GM21528 (cell line): Measurements from ENCODE around the gene KCNIP1.

Experiments used
- ATAC-seq: cut with Tn5 transposase; IDR thresholded peaks from one replicate; pipeline ENCODE4 v1.9.1; 2021; ENCODE audit warnings: mild to moderate bottlenecking, moderate library complexity; ENCODE audit not compliant: unreplicated experiment, low FRiP score

KCNIP1 gene

DNA sequence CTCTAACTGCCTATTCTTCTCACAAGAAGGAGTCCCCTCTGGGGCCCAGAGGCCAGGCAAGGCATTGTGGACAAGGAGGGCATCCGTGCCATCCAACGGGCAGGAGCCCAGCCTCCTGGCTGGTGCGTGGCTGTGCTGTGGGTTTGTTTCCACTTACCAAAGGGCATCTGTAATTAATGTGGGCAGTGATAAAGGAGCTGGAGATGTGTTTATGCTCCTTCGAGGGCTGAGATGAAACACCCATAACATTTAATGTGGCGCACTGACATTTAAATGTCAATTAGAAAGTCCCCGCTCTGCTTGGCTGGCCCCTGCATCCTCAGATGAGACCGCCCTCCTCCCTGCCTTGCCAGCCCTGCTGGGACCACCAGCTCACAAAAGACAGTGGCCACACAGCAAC is 57.1 kb downstream of the KCNIP1 start:
- no peak for ATAC-seq

DNA sequence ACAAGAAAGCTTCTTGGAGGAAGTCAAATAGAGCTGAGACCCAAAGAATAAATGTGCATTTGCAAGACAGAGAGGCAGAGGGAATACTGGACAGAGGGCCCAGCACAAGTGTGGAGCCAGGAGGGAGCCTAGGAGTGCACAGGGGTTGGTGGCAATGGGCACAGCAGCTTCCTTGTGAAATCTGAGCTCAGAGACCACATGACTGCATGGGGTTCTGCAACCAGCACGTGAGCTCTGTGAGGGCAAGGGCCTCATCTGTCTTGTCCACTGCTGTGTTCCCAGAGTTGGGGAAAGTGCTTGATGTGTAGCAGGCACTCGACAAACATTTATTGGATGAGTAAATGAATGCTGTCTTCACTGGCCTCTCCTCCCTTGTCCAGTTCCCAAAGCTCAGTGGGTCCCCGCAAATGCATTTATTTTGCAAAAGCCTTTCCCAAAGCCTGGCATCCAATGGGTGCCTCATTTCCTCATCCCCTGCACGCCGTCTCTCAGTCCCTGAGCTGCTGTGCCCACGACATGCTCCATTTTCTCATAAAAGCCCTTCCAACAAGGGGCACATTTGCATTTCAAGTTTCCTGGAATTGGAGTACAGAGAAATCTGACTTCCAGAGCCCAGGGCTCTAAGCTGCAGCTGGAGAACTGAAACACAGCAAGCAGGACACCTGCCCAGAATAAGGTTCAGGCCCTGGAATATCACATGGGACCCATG is 58.5 kb downstream of the KCNIP1 start:
- no peak for ATAC-seq

DNA sequence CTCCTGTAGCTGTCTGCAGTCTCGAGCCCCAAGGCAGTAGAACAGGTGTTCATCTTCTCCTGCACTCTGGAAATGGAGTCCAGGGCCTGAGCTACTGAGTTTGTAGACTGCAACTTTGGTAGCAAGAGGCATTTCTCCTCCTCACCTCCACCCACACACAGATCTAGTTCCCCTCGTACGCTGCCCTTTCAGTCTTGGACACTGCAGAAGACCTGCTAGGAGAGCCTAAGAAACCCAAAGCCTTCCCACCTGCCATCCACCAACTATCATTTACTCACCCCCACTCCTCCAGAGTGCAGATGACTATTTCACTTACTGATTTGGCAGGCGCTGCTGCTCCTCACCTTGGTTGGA is 59.0 kb downstream of the KCNIP1 start:
- no peak for ATAC-seq

DNA sequence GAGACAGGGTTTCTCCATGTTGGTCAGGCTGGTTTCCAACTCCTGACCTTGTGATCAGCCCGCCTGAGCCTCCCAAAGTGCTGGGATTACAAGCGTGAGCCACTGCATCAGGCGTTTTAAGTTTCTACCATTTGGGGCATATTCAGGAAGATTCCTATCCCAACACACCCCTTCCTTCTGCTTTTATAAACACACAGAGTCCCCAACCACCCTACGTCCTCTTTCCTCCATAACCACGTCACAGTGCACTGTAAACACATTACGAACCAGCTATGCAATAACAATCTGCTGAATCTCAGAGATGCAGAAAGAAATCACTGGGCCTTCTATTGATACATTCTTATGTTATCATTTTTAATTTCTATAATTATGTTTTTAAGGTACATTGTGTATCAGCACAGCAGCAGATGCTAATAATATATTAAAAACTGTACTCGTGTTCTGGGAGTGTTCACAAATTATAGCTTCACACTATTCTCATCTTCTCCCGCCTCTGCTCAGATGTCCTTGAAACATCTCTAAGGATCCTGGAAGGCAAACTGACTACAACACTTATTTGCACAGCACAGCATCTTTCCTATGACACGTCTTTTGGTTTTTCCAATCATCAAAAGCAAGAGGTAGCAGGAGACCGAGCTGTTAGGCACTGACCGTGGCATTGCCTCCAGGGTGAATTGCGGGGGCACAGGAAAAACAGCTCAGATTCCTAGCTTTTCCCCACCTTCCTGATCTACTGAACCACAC is 60.2 kb downstream of the KCNIP1 start:
- no peak for ATAC-seq

DNA sequence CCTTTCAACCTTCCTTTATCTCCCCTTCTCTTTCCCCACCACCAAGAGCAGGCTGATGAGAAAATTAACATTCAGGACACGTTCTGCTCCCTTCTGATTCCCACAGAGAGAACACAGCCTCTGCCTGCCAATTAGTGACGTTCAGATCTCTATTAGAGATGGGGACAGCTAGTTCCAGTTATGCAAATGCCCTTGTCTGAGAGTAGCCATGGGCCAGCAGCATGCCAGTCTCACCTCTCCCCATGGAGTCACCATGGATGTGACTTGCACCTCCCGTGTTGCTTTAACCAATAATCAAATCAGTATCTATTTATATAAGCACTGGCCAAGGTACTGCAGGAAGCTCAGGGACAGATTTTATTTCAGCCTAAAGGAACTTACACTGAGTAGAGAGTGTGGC is 61.3 kb downstream of the KCNIP1 start:
- no peak for ATAC-seq

DNA sequence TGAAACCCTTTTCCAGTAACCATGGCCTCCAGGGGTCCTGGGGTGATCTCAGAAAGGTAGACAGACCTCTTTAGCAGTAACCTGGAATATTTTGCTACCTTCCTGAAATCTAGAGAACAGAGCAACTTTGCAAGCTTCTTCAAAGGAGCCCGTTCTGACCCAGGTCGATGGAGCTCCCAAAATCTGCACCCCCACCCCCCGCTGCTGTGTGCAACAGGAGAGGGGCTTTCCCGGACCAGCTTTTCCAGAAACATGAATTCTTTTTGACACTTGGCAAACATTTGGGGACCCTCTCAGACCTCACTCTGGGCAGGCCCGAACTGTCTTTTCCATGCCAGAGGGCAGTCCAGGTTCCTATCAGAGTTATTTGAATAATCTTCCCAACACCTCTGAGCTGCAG is 65.3 kb downstream of the KCNIP1 start:
- ATAC-seq: no peak

DNA sequence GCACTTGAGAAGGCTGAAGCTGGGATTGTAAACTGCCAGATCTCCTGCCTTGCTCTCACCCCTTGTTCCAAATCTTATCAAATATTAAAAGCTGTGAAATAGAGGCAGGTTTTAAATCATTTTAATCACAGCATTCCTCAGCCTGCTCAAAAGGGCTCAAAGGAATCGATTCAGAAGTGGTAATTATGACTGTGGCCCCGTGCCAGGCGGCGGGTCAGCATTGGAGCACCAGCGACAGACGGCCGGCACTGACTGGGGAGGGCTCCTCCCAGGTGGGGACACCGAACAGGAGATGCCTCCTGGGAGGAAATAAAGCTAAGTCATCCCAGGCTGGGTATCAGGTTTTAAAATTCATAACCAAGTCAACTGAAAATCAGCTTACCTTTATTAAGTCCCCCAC is 66.7 kb downstream of the KCNIP1 start:
- ATAC-seq: no peak

DNA sequence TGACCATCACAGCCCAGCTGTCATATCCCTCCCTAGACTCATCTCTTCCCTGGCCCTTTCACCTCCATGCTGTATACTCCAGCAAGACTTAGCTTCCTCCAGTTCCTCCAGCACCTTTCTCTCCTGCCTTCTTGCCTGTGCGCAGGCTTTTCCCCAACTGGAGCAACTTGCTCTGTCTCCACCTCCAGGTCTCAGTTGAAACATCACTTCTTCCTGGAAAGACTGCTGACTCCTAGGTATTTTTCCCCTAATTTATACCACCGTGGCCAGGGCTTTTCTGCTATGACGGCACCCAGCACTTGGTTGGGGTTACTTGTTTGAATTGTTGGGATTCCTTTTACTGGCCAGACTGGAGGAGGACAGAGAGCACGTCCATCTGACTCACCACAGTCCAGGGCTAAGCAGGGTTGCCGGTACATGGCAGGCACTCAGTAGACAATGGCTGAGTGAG is 67.5 kb downstream of the KCNIP1 start:
- no peak for ATAC-seq

DNA sequence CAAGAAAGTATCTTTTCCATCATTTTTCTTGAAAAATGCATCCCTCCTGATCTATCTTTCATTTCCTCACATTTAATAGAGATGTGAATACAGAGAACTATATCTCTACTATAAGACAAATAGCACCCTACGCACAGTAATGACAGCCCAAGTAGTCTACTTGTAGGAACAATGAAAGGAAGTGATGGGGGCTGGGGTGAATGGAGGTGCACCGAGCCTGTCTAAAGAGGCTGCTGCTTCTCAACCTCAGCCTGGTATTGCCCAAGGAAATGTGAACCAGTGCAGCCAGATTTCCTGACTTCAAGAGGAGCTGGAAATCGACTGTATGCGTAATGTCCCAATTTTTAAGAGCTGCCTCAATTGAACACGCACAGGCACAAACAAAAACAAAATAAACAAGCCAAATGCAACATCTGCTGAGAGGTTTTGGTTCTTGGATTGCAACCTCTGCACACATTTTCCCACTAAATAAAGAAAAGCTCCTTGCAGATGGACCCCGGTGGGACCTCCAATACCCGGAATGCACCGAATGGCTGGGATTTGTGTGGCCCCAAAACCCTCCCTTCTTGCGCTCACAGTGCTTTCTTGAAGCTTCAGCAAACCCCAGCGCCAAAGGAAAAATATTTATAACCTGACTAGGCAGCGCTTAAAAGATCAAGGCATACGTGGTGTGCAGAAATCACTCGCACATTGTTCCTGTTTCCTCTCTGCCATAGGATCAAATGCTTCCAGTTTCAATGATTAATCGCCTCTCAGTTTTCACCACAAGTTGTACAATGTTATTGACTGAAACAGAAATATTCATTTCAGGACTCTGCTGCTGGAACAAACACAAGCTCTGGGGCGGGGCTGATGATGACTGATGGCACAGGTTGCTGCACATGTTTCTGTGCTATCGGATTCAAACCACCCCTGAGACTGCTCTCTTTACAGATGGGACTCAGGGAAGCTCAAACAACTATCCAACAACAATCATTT is 68.3 kb downstream of the KCNIP1 start:
- ATAC-seq: peak; percentile 81

DNA sequence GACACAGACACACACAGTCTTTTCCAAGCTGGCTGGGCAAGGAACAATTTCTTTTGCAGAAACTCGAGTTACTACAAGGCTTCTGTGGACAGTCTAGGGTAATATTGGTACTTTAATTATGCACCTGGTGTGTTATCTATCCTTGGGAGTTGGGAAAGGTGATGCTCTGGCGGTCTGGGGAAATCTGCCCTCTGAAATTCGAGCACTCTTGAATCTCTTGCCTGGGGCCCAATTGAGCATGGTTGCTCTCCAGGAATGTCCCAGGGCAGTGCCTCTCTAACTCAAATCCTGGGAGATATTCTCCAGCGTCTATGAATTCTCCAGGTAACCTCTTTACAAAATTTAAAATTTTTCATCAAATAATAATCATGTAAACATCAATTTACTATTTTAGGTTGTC is 69.3 kb downstream of the KCNIP1 start:
- ATAC-seq: no peak

DNA sequence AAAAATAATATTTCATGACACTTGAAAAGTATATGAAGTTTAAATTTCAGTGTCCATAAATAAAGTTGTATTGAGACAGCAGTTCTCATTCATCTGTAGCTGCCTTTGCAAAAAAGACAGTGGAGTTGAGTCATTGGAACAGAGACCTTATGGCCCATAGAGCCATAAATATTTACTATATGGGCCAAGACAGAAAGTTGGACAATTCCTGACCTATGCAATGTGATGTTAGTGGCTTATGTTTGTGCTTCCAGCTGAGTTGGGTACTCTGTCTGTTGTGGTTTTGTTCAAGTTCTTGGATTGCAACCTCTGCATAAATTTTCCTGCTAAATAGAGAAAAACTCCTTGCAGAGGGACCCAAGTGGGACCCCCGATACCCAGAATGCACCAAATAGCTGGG is 69.8 kb downstream of the KCNIP1 start:
- no peak for ATAC-seq

DNA sequence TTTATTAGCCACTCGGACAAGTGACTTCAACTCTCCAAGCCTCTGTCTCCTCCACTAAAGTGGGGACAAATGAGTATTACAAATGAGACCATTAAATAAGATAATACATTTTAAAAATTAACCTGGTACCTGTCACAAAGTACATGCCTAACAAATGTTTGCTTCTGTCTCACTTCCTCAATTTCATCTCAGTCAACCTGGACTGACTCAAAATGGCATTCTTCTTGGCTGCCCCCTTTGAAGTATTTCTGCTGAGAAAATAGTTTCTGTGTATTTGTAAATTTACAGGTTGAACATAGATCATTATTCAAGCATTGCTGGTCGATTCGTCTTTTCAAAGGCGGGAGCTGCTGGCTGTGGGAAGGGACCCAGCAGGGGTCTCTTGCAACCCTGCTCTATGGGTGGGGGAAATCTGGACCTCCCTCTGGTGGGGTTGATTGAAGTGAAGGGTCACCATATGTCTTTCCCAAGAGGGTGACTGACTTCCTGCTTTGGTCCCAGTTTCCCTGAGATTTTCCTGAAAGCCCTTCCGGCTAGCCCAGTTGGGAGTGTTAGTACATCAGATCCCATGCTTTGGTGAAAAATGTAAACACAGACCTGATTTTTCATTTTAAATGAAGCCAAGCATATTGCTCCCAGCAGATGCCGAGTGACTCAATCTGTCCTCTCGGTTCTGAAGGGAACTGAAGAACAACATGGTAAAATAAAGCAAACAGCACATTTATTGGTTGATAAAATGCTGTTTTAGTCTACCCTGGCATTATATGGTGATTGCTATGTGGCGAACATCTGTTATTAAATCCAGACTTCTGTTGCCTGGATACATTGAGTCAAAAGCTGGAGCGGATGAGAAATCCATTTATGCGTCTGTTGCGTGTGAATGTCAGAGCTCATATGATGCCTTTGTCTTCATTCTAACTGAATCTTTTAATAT is 73.0 kb downstream of the KCNIP1 start:
- no peak for ATAC-seq

DNA sequence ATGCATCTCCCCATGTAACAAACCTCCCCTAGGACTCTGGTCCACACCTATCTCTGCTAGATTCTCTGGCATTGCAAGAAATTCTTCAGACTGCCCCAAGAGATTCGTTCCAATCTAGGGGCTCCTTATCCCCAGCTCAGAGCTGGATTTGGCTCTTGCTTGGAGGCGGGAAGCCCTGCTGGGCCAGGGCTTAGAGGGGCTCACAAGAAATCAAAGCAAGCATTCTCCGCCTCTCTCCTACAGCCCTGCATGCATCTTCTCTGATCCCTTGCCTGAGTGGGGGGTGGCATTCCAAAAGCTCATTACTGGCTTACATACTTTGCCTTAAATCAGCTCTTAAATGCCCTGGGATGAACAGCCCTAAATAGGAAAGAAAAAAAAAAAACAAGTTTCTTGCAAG is 75.8 kb downstream of the KCNIP1 start:
- no peak for ATAC-seq

DNA sequence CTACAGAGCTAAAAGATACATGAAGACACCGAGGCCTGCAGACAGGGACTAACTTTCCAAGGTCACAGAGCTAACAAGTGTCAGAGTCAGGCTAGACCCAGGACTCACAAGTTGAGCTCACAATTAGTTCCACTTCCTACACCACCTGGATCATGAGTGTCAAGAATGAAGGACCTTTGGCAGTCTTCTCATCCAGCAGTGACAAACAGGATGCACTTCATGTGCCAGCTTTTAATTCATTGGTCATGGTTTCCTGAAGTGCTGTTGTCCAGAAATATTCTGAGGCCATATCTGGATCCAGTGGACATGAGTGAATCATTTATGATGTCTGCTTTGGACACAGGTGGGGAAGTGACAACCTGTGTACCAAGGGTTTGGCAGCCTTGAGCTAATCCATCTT is 77.4 kb downstream of the KCNIP1 start:
- no peak for ATAC-seq

DNA sequence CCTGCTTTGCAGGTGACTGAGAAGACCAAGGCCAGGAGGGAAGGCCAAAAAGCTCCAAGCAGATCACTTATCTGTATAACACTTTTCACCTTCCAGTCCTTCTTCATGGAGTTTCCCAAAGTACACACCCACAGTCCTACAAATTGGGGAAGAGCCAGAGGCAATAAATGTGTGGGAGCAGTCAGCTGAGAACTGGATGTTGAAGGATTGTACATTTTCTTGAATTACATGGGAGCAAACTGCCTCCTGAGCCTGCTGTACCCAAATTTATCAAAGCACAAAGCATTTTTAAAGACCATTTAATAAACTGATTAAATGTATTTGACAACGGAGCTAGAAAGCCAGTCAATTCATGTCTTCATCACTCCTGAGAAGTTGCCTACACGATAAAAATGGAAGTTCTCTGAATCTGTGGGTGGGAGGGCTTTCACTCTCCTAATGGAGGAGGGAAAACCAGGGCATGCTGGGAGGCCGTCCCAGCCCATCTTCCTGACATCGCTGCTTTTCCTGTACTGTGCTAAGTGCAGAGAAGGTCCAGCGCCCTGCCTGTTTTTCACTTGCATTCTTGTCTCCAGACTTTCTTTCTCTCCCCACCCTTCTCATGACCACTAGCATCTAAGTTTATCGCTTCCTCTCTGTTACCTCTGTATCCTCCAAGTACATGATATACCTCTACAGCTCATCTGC is 79.0 kb downstream of the KCNIP1 start:
- no peak for ATAC-seq

DNA sequence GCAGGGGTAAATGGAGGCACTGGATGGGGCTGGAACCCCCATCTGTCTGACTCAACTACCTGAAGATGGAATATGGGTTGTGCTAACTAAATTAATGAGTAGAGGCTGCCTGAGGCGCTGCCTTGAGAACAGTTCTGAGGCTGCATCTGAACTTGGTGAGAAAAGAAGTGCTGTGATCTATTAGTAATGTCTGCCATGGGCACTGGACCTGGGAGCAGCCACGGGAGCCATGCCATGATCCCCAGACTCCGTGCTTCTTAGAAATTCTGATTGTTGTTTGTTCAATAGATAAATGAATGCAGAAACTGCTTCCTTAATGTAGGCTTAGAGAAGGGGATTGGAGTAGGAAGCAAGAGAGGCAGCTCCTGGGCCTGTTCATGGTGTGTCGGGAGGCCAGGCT is 80.2 kb downstream of the KCNIP1 start:
- no peak for ATAC-seq

DNA sequence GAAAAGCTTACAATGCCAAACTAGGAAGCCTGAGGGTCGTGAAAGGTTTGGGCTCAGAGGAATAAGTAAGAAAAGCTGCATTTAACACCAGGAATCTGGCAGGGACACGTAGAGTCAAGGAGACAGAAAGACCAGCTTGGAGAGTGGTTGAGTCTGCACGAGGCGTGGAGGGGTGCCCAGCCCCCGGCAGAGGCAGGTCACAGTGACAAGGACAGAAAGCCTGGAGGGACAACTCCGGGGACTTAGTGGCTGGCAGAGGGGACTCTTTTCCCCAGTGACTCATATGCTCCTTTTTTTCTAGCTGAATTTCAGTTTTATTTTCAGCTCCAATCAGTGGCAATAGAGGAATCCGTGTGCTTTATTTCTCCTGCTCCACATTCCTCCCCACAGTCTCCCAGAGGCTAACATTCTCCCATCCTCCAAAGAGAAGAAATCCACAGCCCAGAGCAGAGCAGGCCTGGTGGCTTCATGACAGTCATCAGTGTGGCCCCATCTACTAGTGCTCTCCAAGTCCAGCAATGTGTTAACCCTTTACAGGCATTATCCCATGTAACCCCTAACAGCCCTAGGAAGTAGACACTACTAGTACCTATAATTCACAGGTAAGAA is 80.7 kb downstream of the KCNIP1 start:
- no peak for ATAC-seq

DNA sequence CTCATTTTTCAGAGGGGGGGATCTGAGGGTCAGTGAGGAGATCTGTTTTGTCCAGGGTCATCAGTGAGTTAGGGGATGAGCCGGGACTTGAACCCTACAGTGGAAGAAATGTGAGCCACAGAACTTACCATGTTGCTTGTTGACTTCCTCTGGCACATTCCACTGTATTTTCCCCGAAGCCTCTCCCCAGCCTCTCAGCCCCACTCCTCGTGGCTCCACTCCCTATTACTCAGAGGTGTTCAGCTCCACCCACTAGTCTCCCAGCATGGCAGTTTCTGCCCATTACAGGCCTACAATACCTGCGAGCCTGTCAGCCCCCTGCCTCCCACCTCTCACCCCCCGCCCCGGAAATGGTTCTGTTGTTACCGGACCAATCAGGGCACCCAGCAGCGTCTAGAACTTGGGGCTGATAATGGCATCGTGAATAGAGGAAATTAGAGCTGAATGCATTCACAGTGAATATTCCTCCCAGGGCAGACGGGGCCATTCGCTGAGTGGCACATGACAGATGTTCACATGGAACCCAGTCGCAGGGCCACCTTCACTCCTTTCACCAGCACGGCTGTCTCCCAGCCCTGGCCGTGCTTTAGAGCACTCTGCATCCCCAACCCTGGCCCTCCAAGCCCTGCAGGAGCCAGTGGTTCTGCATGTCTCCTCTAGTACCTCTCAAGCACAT is 81.6 kb downstream of the KCNIP1 start:
- ATAC-seq: no peak

DNA sequence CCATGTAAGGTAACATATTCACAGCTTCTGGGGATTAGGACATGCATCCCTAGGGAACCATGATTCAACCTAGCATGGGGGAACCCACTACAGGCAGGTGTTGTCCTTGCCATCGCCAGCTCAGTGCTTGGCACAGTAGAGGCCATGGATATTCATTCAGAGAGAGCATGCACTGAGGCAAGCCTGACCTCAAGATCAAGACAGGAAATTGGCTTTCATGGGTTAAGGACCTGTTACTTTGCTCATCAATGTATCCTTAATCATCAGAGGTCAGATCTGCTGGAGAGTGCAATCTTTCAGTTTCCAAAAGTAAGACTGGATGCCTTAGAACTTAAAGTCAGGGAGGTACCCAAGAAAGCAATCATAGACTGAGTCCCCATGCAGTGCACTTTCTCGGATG is 84.0 kb downstream of the KCNIP1 start:
- no peak for ATAC-seq
